Duodenal mucosa (tissue), 2 donors: Measurements from ENCODE around the gene PRR23A.

ENCODE experiments used
- H3K27ac ChIP-seq: one replicate; pipeline ENCODE4 v1.7.0; 2013; ENCODE audit warnings: low read depth, low read length
- H3K27me3 ChIP-seq, 2 donors: one replicate each; pipeline ENCODE4 v1.7.0; 2013; ENCODE audit warnings: low read length in 2 of 2, control low read depth in 1 of 2; ENCODE audit not compliant: insufficient read depth in 2 of 2, control insufficient read depth in 1 of 2
- H3K36me3 ChIP-seq, 2 donors: one replicate each; pipeline ENCODE4 v1.7.0; 2013; ENCODE audit warnings: low read length in 2 of 2, control low read depth in 1 of 2; ENCODE audit not compliant: insufficient read depth in 2 of 2, control insufficient read depth in 1 of 2
- H3K4me1 ChIP-seq, 2 donors: one replicate each; pipeline ENCODE4 v1.7.0; 2013; ENCODE audit warnings: low read length in 2 of 2, control low read depth in 1 of 2; ENCODE audit not compliant: insufficient read depth in 2 of 2, control insufficient read depth in 1 of 2
- H3K4me3 ChIP-seq, 2 donors: one replicate each; pipeline ENCODE4 v1.7.0; 2013; ENCODE audit warnings: low read length in 2 of 2, low read depth in 1 of 2
- H3K9ac ChIP-seq, 2 donors: one replicate each; pipeline ENCODE4 v1.7.0; 2013; ENCODE audit warnings: low read length in 2 of 2, low read depth in 1 of 2
- H3K9me3 ChIP-seq, 2 donors: one replicate each; pipeline ENCODE4 v1.7.0; 2013; ENCODE audit warnings: low read length in 2 of 2, control low read depth in 1 of 2; ENCODE audit not compliant: control insufficient read depth in 1 of 2

Gene PRR23A

GRCh38 chr3:139020036-139020867 lies 14.2 kb upstream of the PRR23A start:
- H3K27ac ChIP-seq, result no peak overlapping the region
- peaks cover 0 to 3% of the 10 kb centered on the region in 2 donors for H3K27me3 ChIP-seq
- H3K9ac ChIP-seq, result no peak overlapping the region
- H3K4me3 ChIP-seq, result no peak overlapping the region
- peaks cover 0 to 3% of the 10 kb centered on the region in 2 donors for H3K9me3 ChIP-seq
- H3K4me1 ChIP-seq, result no peaks in the 10 kb centered on the region
- H3K36me3 ChIP-seq, result no peaks in the 10 kb centered on the region

GRCh38 chr3:139016430-139017048 lies 10.5 kb upstream of the PRR23A start:
- Histone ChIP-seq H3K9me3 (peaks cover 3% of the 10 kb centered on the region in 2 donors), H3K27me3 (no peaks in the 10 kb centered on the region), H3K4me1 (no peaks in the 10 kb centered on the region), H3K9ac (no peak overlapping the region), H3K4me3 (no peak overlapping the region), H3K27ac (no peak overlapping the region), H3K36me3 (no peaks in the 10 kb centered on the region)

- Histone ChIP-seq H3K27ac (no peak overlapping the region), H3K9me3 (no peaks in the 10 kb centered on the region), H3K36me3 (no peaks in the 10 kb centered on the region), H3K4me1 (no peaks in the 10 kb centered on the region), H3K27me3 (no peaks in the 10 kb centered on the region), H3K4me3 (no peak overlapping the region), H3K9ac (no peak overlapping the region)
These were observed 593 bp downstream of the PRR23A start for GRCh38 chr3:139005356-139005993.

GRCh38 chr3:138995706-138996105 lies 10.4 kb downstream of the PRR23A start:
- no peak overlapping the region for H3K27ac ChIP-seq

GRCh38 chr3:138987181-138987580 lies 18.9 kb downstream of the PRR23A start:
- H3K9ac ChIP-seq, result no peak overlapping the region
- no peaks in the 10 kb centered on the region for H3K27me3 ChIP-seq
- no peaks in the 10 kb centered on the region for H3K36me3 ChIP-seq
- no peaks in the 10 kb centered on the region for H3K9me3 ChIP-seq
- no peak overlapping the region for H3K27ac ChIP-seq
- H3K4me1 ChIP-seq, result no peaks in the 10 kb centered on the region
- no peak overlapping the region for H3K4me3 ChIP-seq

More at GRCh38 chr3:138995706-138996105, 10.4 kb downstream of the PRR23A start:
- Histone ChIP-seq H3K4me1 (no peaks in the 10 kb centered on the region), H3K4me3 (no peak overlapping the region), H3K36me3 (no peaks in the 10 kb centered on the region), H3K27me3 (no peaks in the 10 kb centered on the region), H3K9me3 (no peaks in the 10 kb centered on the region), H3K9ac (no peak overlapping the region)

- no peaks in the 10 kb centered on the region for H3K36me3 ChIP-seq
- no peaks in the 10 kb centered on the region for H3K27me3 ChIP-seq
- H3K4me1 ChIP-seq, result no peaks in the 10 kb centered on the region
- H3K9me3 ChIP-seq, result no peaks in the 10 kb centered on the region
- no peak overlapping the region for H3K4me3 ChIP-seq
- no peak overlapping the region for H3K27ac ChIP-seq
- H3K9ac ChIP-seq, result no peak overlapping the region
These were observed 20.1 kb downstream of the PRR23A start for GRCh38 chr3:138985932-138986331.

GRCh38 chr3:138984816-138985215 lies 21.3 kb downstream of the PRR23A start:
- no peaks in the 10 kb centered on the region for H3K9me3 ChIP-seq
- H3K27ac ChIP-seq, result no peak overlapping the region
- H3K27me3 ChIP-seq, result no peaks in the 10 kb centered on the region
- no peaks in the 10 kb centered on the region for H3K36me3 ChIP-seq
- H3K4me1 ChIP-seq, result no peaks in the 10 kb centered on the region
- H3K9ac ChIP-seq, result no peak overlapping the region
- no peak overlapping the region for H3K4me3 ChIP-seq

GRCh38 chr3:138976047-138976446 lies 30.0 kb downstream of the PRR23A start:
- no peaks in the 10 kb centered on the region for H3K4me1 ChIP-seq
- H3K9ac ChIP-seq, result no peak overlapping the region
- no peaks in the 10 kb centered on the region for H3K36me3 ChIP-seq
- H3K9me3 ChIP-seq, result no peaks in the 10 kb centered on the region
- peaks cover 0 to 8% of the 10 kb centered on the region in 2 donors for H3K27me3 ChIP-seq
- H3K27ac ChIP-seq, result no peak overlapping the region
- no peak overlapping the region for H3K4me3 ChIP-seq

- Histone ChIP-seq H3K27ac (no peak overlapping the region), H3K36me3 (no peaks in the 10 kb centered on the region)
These were observed 30.7 kb downstream of the PRR23A start for GRCh38 chr3:138975351-138975750.

GRCh38 chr3:138974462-138974861 lies 31.6 kb downstream of the PRR23A start:
- H3K27ac ChIP-seq, result no peak overlapping the region
- no peaks in the 10 kb centered on the region for H3K4me1 ChIP-seq
- H3K36me3 ChIP-seq, result no peaks in the 10 kb centered on the region
- H3K9me3 ChIP-seq, result no peaks in the 10 kb centered on the region
- no peak overlapping the region for H3K9ac ChIP-seq
- H3K27me3 ChIP-seq, result peaks cover 0 to 12% of the 10 kb centered on the region in 2 donors
- H3K4me3 ChIP-seq, result no peak overlapping the region

More at GRCh38 chr3:138975351-138975750, 30.7 kb downstream of the PRR23A start:
- H3K4me3 ChIP-seq, result no peak overlapping the region
- H3K4me1 ChIP-seq, result no peaks in the 10 kb centered on the region
- no peaks in the 10 kb centered on the region for H3K9me3 ChIP-seq
- peaks cover 0 to 12% of the 10 kb centered on the region in 2 donors for H3K27me3 ChIP-seq
- H3K9ac ChIP-seq, result no peak overlapping the region
